ENCODE measurements around the gene KCNJ5.

DNA sequence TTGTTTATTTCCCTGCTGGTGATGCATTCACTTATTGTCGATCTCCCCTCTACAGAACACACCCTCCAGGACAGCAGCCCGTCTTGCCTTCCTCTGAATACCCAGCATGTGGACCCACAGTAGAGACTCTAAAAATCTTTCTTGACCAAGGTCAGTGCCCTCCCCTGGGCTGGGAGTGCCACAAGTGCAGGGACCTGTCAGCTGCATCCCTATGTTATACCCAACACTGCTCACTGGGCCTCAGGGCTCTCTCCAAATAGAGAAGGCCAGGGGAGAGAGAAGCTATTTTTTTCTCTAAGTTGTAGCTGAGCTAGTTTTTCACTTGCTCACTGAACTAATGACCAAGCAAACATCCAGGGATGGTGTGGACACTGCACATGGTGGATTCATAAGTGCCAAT, 33.8 kb upstream of the KCNJ5 start:
- TF ChIP-seq, protein P1, sequence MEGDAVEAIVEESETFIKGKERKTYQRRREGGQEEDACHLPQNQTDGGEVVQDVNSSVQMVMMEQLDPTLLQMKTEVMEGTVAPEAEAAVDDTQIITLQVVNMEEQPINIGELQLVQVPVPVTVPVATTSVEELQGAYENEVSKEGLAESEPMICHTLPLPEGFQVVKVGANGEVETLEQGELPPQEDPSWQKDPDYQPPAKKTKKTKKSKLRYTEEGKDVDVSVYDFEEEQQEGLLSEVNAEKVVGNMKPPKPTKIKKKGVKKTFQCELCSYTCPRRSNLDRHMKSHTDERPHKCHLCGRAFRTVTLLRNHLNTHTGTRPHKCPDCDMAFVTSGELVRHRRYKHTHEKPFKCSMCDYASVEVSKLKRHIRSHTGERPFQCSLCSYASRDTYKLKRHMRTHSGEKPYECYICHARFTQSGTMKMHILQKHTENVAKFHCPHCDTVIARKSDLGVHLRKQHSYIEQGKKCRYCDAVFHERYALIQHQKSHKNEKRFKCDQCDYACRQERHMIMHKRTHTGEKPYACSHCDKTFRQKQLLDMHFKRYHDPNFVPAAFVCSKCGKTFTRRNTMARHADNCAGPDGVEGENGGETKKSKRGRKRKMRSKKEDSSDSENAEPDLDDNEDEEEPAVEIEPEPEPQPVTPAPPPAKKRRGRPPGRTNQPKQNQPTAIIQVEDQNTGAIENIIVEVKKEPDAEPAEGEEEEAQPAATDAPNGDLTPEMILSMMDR (IDR thresholded peaks at IDR 0.05): no peak
- no peak for TF ChIP-seq POLR2AphosphoS5 (IDR thresholded peaks at IDR 0.05; ENCODE audit: insufficient read depth in 1 of 2, low read depth in 1 of 2)
- TF ChIP-seq POLR2A (IDR thresholded peaks at IDR 0.05): no peak

Data from vagina (tissue), 2 donors.